HepG2 (cell line): ENCODE results near the gene LRRC19. TPM values are rescaled to one million over a fixed set of nuclear protein-coding genes. Genes with fewer than 3 reads are reported as not detected.
A peak's percentile ranks its signal among the peaks of the same experiment; 100 is the strongest.

Experiments
- AFF4 ChIP-seq: sonication (generic); formaldehyde crosslinking; IDR thresholded peaks from 2 replicates; pipeline ENCODE4 v1.4.0; 2020; ENCODE audit warnings: missing genetic modification reagents
- ARID3A ChIP-seq: IDR thresholded peaks from 2 replicates; pipeline ENCODE4 v1.6.1; 2012; ENCODE audit warnings: low read depth, low read length, improper control_type of control experiment
- BORCS8-MEF2B ChIP-seq: sonication (generic); formaldehyde crosslinking; IDR thresholded peaks from 2 replicates; pipeline ENCODE4 v1.8.0; 2022; ENCODE audit warnings: mild to moderate bottlenecking, missing genetic modification reagents
- CBFB ChIP-seq: sonication (generic); formaldehyde crosslinking; IDR thresholded peaks from 2 replicates; pipeline ENCODE4 v1.4.0; 2020; ENCODE audit warnings: missing genetic modification reagents
- FIP1L1 ChIP-seq: fragments of 200-400 bp; formaldehyde crosslinking; IDR thresholded peaks from 2 replicates; pipeline ENCODE4 v1.6.1; 2018; ENCODE audit warnings: low read depth, mild to moderate bottlenecking, low read length, moderate library complexity, borderline replicate concordance; ENCODE audit not compliant: insufficient read depth
- GABPB1 ChIP-seq: IDR thresholded peaks from 2 replicates; pipeline ENCODE4 v1.6.1; 2016; ENCODE audit warnings: mild to moderate bottlenecking, missing genetic modification reagents, moderate library complexity, missing compliant biosample characterization
- IKZF5 ChIP-seq: IDR thresholded peaks from 2 replicates; pipeline ENCODE4 v1.6.1; 2018; ENCODE audit warnings: missing genetic modification reagents, mild to moderate bottlenecking, missing compliant biosample characterization
- KMT2B ChIP-seq: IDR thresholded peaks from 2 replicates; pipeline ENCODE4 v1.6.1; 2016; ENCODE audit warnings: missing genetic modification reagents, missing compliant biosample characterization
- MYC ChIP-seq: sonication (generic); formaldehyde crosslinking; IDR thresholded peaks from 2 replicates; pipeline ENCODE4 v1.9.0; 2021; ENCODE audit warnings: missing genetic modification reagents, borderline replicate concordance
- POLR2AphosphoS2 ChIP-seq: IDR thresholded peaks from 2 replicates; pipeline ENCODE4 v1.6.1; 2011; ENCODE audit warnings: low read depth, low read length, improper control_type of control experiment
- RARA ChIP-seq: IDR thresholded peaks from 2 replicates; pipeline ENCODE4 v1.6.1; 2016; ENCODE audit warnings: missing genetic modification reagents, missing compliant biosample characterization
- RFX1 ChIP-seq: fragments of 450-650 bp; IDR thresholded peaks from 2 replicates; pipeline ENCODE4 v1.6.1; 2017
- RFX3 ChIP-seq: IDR thresholded peaks from 2 replicates; pipeline ENCODE4 v1.6.1; 2016; ENCODE audit warnings: missing biosample characterization, missing genetic modification reagents
- RXRA ChIP-seq: sonication (generic); formaldehyde crosslinking; IDR thresholded peaks from 2 replicates; pipeline ENCODE4 v1.5.1; 2020; ENCODE audit warnings: missing genetic modification reagents
- SRSF1 ChIP-seq: fragments of 200-400 bp; formaldehyde crosslinking; optimal IDR thresholded peaks from 2 replicates; pipeline ENCODE3; 2017; ENCODE audit warnings: mild to moderate bottlenecking, low read depth, low read length, moderate library complexity
- TMF1 ChIP-seq: sonication (generic); formaldehyde crosslinking; IDR thresholded peaks from 2 replicates; pipeline ENCODE4 v1.8.1; 2022; ENCODE audit warnings: low read depth, missing genetic modification reagents
- TRAFD1 ChIP-seq: sonication (generic); formaldehyde crosslinking; IDR thresholded peaks from 2 replicates; pipeline ENCODE4 v1.5.1; 2020; ENCODE audit warnings: missing genetic modification reagents, mild to moderate bottlenecking, borderline replicate concordance
- ZBTB38 ChIP-seq: sonication (generic); formaldehyde crosslinking; IDR thresholded peaks from 2 replicates; pipeline ENCODE4 v1.5.1; 2020; ENCODE audit warnings: mild to moderate bottlenecking, missing genetic modification reagents
- ZMYM3 ChIP-seq: sonication (generic); formaldehyde crosslinking; IDR thresholded peaks from 2 replicates; pipeline ENCODE4 v1.5.1; 2020; ENCODE audit warnings: mild to moderate bottlenecking, missing genetic modification reagents
- ZNF446 ChIP-seq: sonication (generic); formaldehyde crosslinking; IDR thresholded peaks from 2 replicates; pipeline ENCODE4 v1.5.0; 2020; ENCODE audit warnings: mild to moderate bottlenecking, missing genetic modification reagents
- ZNF7 ChIP-seq: IDR thresholded peaks from 2 replicates; pipeline ENCODE4 v1.6.1; 2016; ENCODE audit warnings: missing biosample characterization, missing genetic modification reagents
- ZNF776 ChIP-seq: sonication (generic); formaldehyde crosslinking; IDR thresholded peaks from 2 replicates; pipeline ENCODE4 v1.4.0; 2020; ENCODE audit warnings: mild to moderate bottlenecking, missing genetic modification reagents
- polyA plus RNA-seq, 8 experiments: library from polyadenylated mRNA; depleted of rRNA in 3 of 8; stranded (reverse) in 7 of 8; unstranded in 1 of 8; fragments of >200 nt; fragmentation: Illumina TruSeq in 4 of 8; extraction: Trizol in 4 of 8; gene quantifications; 2 replicates each; pipeline versions ENCODE4 v1.2.1 to v1.2.3, GENCODE V29; 2011 to 2016; ENCODE audit warnings: low read depth in 4 of 8, missing spikeins in 1 of 8, mixed read lengths in 1 of 8; ENCODE audit not compliant: insufficient read depth in 1 of 8
- total RNA-seq, 5 experiments: library from RNA; depleted of rRNA; stranded (reverse); fragments of >200 nt; fragmentation: Illumina TruSeq; extraction: Trizol; gene quantifications; 2 replicates each; pipeline ENCODE4 v1.2.3, GENCODE V29; 2016; ENCODE audit warnings: low read depth in 1 of 5

The LRRC19 gene
- total and polyA plus RNA-seq, 2 of the 13 experiments (the other 11 are each of a cell fraction or from before 2014, with no cell fraction given), result not detected

- TF ChIP-seq AFF4 (CRISPR knock-in tag), result 0 out of 2 replicates have a peak, but pooled peaks have one; percentile 24
- peak; percentile 68; the same call in 1 of the 2 replicates for TF ChIP-seq CBFB (CRISPR knock-in tag)
- no peak for TF ChIP-seq IKZF5
- peak; percentile 98 for TF ChIP-seq GABPB1 (CRISPR knock-in tag)
- no peak for TF ChIP-seq FIP1L1
- TF ChIP-seq TRAFD1, result no peak
- TF ChIP-seq ZNF776 (CRISPR knock-in tag), result peak; percentile 72
- 0 out of 2 replicates have a peak, but pooled peaks have one; percentile 47 for TF ChIP-seq TMF1 (CRISPR knock-in tag)
- peak; percentile 77; the same call in 1 of the 2 replicates for TF ChIP-seq RXRA (CRISPR knock-in tag)
- 0 out of 2 replicates have a peak, but pooled peaks have one; percentile 48 for TF ChIP-seq ZBTB38 (CRISPR knock-in tag)
- no peak for TF ChIP-seq POLR2AphosphoS2
- TF ChIP-seq ZNF7, result no peak
- no peak for TF ChIP-seq ARID3A
- no peak for TF ChIP-seq SRSF1
- no peak for TF ChIP-seq RFX1
- TF ChIP-seq ZMYM3, result 0 out of 2 replicates have a peak, but pooled peaks have one; percentile 33
- no peak for TF ChIP-seq RFX3 (CRISPR knock-in tag)
- TF ChIP-seq ZNF446 (CRISPR knock-in tag), result no peak
- TF ChIP-seq MYC (CRISPR knock-in tag), result peak; percentile 55; the same call in 1 of the 2 replicates
- no peak for TF ChIP-seq RARA
- TF ChIP-seq BORCS8-MEF2B, result peak; percentile 61; the same call in 1 of the 2 replicates
- peak; percentile 96 for TF ChIP-seq KMT2B
Observed at GRCh38 chr9:26946753-26947727, 58.4 kb downstream of the LRRC19 start, which contains the start of gene PLAA (continued).
